ENCODE data around the gene NLRP12. TPM values are rescaled to one million over a fixed set of nuclear protein-coding genes. Genes with fewer than 3 reads are reported as not detected.
"Not testable (repeated sequence)": the region's sequence is repeated elsewhere in the genome, so short reads cannot be mapped to it uniquely, and the experiment has no call there.

NLRP12 gene
- total and polyA plus RNA-seq, 10 of the 15 experiments (the other 5 are each of a cell fraction or from before 2014, with no cell fraction given) = not detected

- Histone ChIP-seq H4K20me1 (ENCODE audit: control insufficient read depth, insufficient read depth) (no peaks in the 10 kb centered on the region), H3K9me3 (replicated peaks; ENCODE audit: control insufficient read depth, insufficient read depth, low read length) (no peaks in the 10 kb centered on the region; the same call in 2 of the 3 replicates), H3K4me1 (ENCODE audit: control insufficient read depth, insufficient read depth, low read length) (no peaks in the 10 kb centered on the region), H3K27me3 (replicated peaks in 1 of 2; ENCODE audit: control insufficient read depth in 2 of 2, insufficient read depth in 2 of 2, low read length in 1 of 2) (no peaks in the 10 kb centered on the region), H3K27ac (ENCODE audit: control insufficient read depth, insufficient read depth) (no peak overlapping the region), H3K79me2 (ENCODE audit: control insufficient read depth, insufficient read depth, low read length) (no peaks in the 10 kb centered on the region), H3K4me3 (no peak overlapping the region), H2AFZ (ENCODE audit: control insufficient read depth, low read depth, low read length) (no peak overlapping the region), H3K36me3 (ENCODE audit: control insufficient read depth in 2 of 2, insufficient read depth in 2 of 2, low read length in 1 of 2) (no peaks in the 10 kb centered on the region), H3K4me2 (ENCODE audit: control insufficient read depth, insufficient read depth) (no peak overlapping the region), H3K9ac (ENCODE audit: control insufficient read depth, insufficient read depth, low read length) (no peak overlapping the region)
- BruUV-seq (replicated peaks) = no TSS peak
- intact Hi-C loops (cut with micrococcal nuclease; ENCODE audit: unreplicated experiment) = no loop called here
- no peak for ATAC-seq
- WGBS (ENCODE audit: insufficient coverage, insufficient replicate concordance, low lambda C conversion rate, missing lambda C conversion rate) = 81% methylated on average over 22 of the region's 27 CpGs
- in situ Hi-C loops (cut with MboI) = no loop called here
- ChIA-PET CTCF (no interaction called here), SMC1A (ENCODE audit: uncharacterized antibody, unreplicated experiment) (no interaction called here), RAD21 (ENCODE audit: unreplicated experiment) (no interaction called here), POLR2A (no interaction called here)
- TF ChIP-seq YY1 (IDR thresholded peaks at IDR 0.05; ENCODE audit: low read depth, low read length) = no peak
- TF ChIP-seq BACH1 (IDR thresholded peaks at IDR 0.05; ENCODE audit: borderline replicate concordance) = no peak
- no peak for TF ChIP-seq CREM (IDR thresholded peaks at IDR 0.05; ENCODE audit: low read depth)
- no peak for TF ChIP-seq FOXM1 (IDR thresholded peaks at IDR 0.05; ENCODE audit: low read depth, low read length)
- no peak for TF ChIP-seq PAX8 (IDR thresholded peaks at IDR 0.05)
- no peak for TF ChIP-seq PML (IDR thresholded peaks at IDR 0.05; ENCODE audit: low read length)
- no peak for TF ChIP-seq SREBF1 (IDR thresholded peaks at IDR 0.05; ENCODE audit: low read length)
- no peak for TF ChIP-seq ESRRA (IDR thresholded peaks at IDR 0.05; ENCODE audit: low read length)
- no peak for TF ChIP-seq SMC3 (IDR thresholded peaks at IDR 0.05; ENCODE audit: borderline replicate concordance, low read length)
- no peak for TF ChIP-seq POLR2A (IDR thresholded peaks at IDR 0.05; ENCODE audit: low read depth, low read length)
- no peak for TF ChIP-seq MEF2B (IDR thresholded peaks at IDR 0.05; ENCODE audit: partially characterized antibody, poor library complexity, severe bottlenecking)
- TF ChIP-seq, protein P1, sequence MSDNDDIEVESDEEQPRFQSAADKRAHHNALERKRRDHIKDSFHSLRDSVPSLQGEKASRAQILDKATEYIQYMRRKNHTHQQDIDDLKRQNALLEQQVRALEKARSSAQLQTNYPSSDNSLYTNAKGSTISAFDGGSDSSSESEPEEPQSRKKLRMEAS (IDR thresholded peaks at IDR 0.05; ENCODE audit: low read depth, low read length) = no peak
- TF ChIP-seq SMARCA5 (IDR thresholded peaks at IDR 0.05) = no peak
- TF ChIP-seq TAF1 (IDR thresholded peaks at IDR 0.05; ENCODE audit: borderline replicate concordance, low read depth, low read length) = no peak
- no peak for TF ChIP-seq FOS (IDR thresholded peaks at IDR 0.05; ENCODE audit: borderline replicate concordance, extremely low read depth, insufficient read length)
- no peak for TF ChIP-seq NFYB (IDR thresholded peaks at IDR 0.05; ENCODE audit: insufficient read depth, low read depth, low read length)
- TF ChIP-seq SP1 (IDR thresholded peaks at IDR 0.05; ENCODE audit: low read depth, low read length) = no peak
- FAIRE-seq = no peak
- DNase-seq (ENCODE audit: low read depth, low spot score) = no peak
Observed at GRCh38 chr19:53768401-53768800, 55.7 kb downstream of the NLRP12 start.

- POLR2A ChIA-PET; H3K4me2 ChIP-seq (ENCODE audit: control insufficient read depth, insufficient read depth); ATAC-seq; intact Hi-C loops (cut with micrococcal nuclease; ENCODE audit: unreplicated experiment); H3K27me3 ChIP-seq (replicated peaks in 1 of 2; ENCODE audit: control insufficient read depth in 2 of 2, insufficient read depth in 2 of 2, low read length in 1 of 2); BruUV-seq (replicated peaks); H3K4me3 ChIP-seq; H3K4me1 ChIP-seq (ENCODE audit: control insufficient read depth, insufficient read depth, low read length); CTCF ChIA-PET; in situ Hi-C loops (cut with MboI); H3K36me3 ChIP-seq (ENCODE audit: control insufficient read depth in 2 of 2, insufficient read depth in 2 of 2, low read length in 1 of 2); H3K9me3 ChIP-seq (replicated peaks; ENCODE audit: control insufficient read depth, insufficient read depth, low read length); H3K79me2 ChIP-seq (ENCODE audit: control insufficient read depth, insufficient read depth, low read length); FAIRE-seq; H2AFZ ChIP-seq (ENCODE audit: control insufficient read depth, low read depth, low read length); RAD21 ChIA-PET (ENCODE audit: unreplicated experiment); SMC1A ChIA-PET (ENCODE audit: uncharacterized antibody, unreplicated experiment); H3K27ac ChIP-seq (ENCODE audit: control insufficient read depth, insufficient read depth); DNase-seq (ENCODE audit: low read depth, low spot score); H3K9ac ChIP-seq (ENCODE audit: control insufficient read depth, insufficient read depth, low read length); H4K20me1 ChIP-seq (ENCODE audit: control insufficient read depth, insufficient read depth): not testable (repeated sequence)
- WGBS (ENCODE audit: insufficient coverage, insufficient replicate concordance, low lambda C conversion rate, missing lambda C conversion rate) = 0% methylated on average over 2 of the region's 2 CpGs
Observed at GRCh38 chr19:53758991-53759390, 65.1 kb downstream of the NLRP12 start.

Measured in GM12878 (cell line).